ENCODE results near the gene MUC5AC. TPM values are rescaled to one million over a fixed set of nuclear protein-coding genes. Genes with fewer than 3 reads are reported as not detected.
"Not testable (repeated sequence)": the region's sequence is repeated elsewhere in the genome, so short reads cannot be mapped to it uniquely, and the experiment has no call there.

MUC5AC gene
- total RNA-seq, 4 donors from 2014 or later = not detected

GRCh38 chr11:1239596-1240205, 81.9 kb downstream of the MUC5AC start:
- 88% methylated on average over 3 to 23 of the region's 23 CpGs for WGBS, 2 donors (ENCODE audit: low coverage in 1 of 2)
- no peaks in the 10 kb centered on the region for H3K36me3 ChIP-seq
- H3K27ac ChIP-seq = no peak overlapping the region
- intact Hi-C loops (cut with DNase I; ENCODE audit: low total_unique reads) = no loop called here
- TF ChIP-seq, protein P1, sequence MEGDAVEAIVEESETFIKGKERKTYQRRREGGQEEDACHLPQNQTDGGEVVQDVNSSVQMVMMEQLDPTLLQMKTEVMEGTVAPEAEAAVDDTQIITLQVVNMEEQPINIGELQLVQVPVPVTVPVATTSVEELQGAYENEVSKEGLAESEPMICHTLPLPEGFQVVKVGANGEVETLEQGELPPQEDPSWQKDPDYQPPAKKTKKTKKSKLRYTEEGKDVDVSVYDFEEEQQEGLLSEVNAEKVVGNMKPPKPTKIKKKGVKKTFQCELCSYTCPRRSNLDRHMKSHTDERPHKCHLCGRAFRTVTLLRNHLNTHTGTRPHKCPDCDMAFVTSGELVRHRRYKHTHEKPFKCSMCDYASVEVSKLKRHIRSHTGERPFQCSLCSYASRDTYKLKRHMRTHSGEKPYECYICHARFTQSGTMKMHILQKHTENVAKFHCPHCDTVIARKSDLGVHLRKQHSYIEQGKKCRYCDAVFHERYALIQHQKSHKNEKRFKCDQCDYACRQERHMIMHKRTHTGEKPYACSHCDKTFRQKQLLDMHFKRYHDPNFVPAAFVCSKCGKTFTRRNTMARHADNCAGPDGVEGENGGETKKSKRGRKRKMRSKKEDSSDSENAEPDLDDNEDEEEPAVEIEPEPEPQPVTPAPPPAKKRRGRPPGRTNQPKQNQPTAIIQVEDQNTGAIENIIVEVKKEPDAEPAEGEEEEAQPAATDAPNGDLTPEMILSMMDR (IDR thresholded peaks at IDR 0.05) = no peak
- no peaks in the 10 kb centered on the region for H3K9me3 ChIP-seq
- no peak overlapping the region for H3K4me3 ChIP-seq
- peaks cover 0 to 23% (median 18%) of the 10 kb centered on the region in 4 donors for H3K4me1 ChIP-seq
- no peak for DNase-seq
- H3K27me3 ChIP-seq = no peaks in the 10 kb centered on the region
- in situ Hi-C loops (cut with MboI; ENCODE audit: low pct_ligation_motif_present in 1 of 4, low pct_unique_long_range_greater_than_20kb in 1 of 4, low sequenced_read_pairs in 3 of 4) = no loop called here

- DNase-seq = no peak
- in situ Hi-C loops (cut with MboI; ENCODE audit: low pct_ligation_motif_present in 1 of 4, low pct_unique_long_range_greater_than_20kb in 1 of 4, low sequenced_read_pairs in 3 of 4) (no loop called here), intact Hi-C loops (cut with DNase I; ENCODE audit: low total_unique reads) (no loop called here)
- Histone ChIP-seq H3K36me3 (no peaks in the 10 kb centered on the region), H3K27ac (no peak overlapping the region), H3K27me3 (no peaks in the 10 kb centered on the region), H3K9me3 (no peaks in the 10 kb centered on the region), H3K4me1 (peaks cover 0 to 23% (median 18%) of the 10 kb centered on the region in 4 donors), H3K4me3 (no peak overlapping the region)
- TF ChIP-seq, protein P1 (IDR thresholded peaks at IDR 0.05) = no peak
- TF ChIP-seq POLR2A (IDR thresholded peaks at IDR 0.05) (no peak), POLR2AphosphoS5 (IDR thresholded peaks at IDR 0.05) (no peak), EP300 (IDR thresholded peaks at IDR 0.05; ENCODE audit: low read depth) (no peak)
- WGBS, 2 donors (ENCODE audit: low coverage in 1 of 2) = 96% methylated on average over 25 of the region's 25 CpGs; no CpG with 5 or more reads in 1 of the 2 donors
Observed at GRCh38 chr11:1240771-1241170, 83.0 kb downstream of the MUC5AC start.

- no peaks in the 10 kb centered on the region for H3K36me3 ChIP-seq
- no peak overlapping the region for H3K4me3 ChIP-seq
- H3K27me3 ChIP-seq = no peaks in the 10 kb centered on the region
- no peaks in the 10 kb centered on the region for H3K9me3 ChIP-seq
- no peak overlapping the region for H3K27ac ChIP-seq
- 97% methylated on average over 20 of the region's 20 CpGs; no CpG with 5 or more reads in 1 of the 2 donors for WGBS, 2 donors (ENCODE audit: low coverage in 1 of 2)
- peaks cover 0 to 13% (median 12%) of the 10 kb centered on the region in 4 donors for H3K4me1 ChIP-seq
- intact Hi-C loops (cut with DNase I; ENCODE audit: low total_unique reads) = no loop called here
- TF ChIP-seq POLR2A (IDR thresholded peaks at IDR 0.05) (no peak), POLR2AphosphoS5 (IDR thresholded peaks at IDR 0.05) (no peak), EP300 (IDR thresholded peaks at IDR 0.05; ENCODE audit: low read depth) (no peak)
- TF ChIP-seq, protein P1 (IDR thresholded peaks at IDR 0.05) = no peak
- in situ Hi-C loops (cut with MboI; ENCODE audit: low pct_ligation_motif_present in 1 of 4, low pct_unique_long_range_greater_than_20kb in 1 of 4, low sequenced_read_pairs in 3 of 4) = no loop called here
- DNase-seq = no peak
Observed at GRCh38 chr11:1241706-1242105, 84.0 kb downstream of the MUC5AC start.

DNA sequence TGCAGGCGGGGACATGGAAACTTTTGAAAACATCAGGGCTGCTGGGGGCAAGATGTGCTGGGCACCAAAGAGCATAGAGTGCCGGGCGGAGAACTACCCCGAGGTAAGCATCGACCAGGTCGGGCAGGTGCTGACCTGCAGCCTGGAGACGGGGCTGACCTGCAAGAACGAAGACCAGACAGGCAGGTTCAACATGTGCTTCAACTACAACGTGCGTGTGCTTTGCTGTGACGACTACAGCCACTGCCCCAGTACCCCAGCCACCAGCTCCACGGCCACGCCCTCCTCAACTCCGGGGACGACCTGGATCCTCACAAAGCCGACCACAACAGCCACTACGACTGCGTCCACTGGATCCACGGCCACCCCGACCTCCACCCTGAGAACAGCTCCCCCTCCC, 84.5 kb downstream of the MUC5AC start:
- DNase-seq = no peak
- Histone ChIP-seq H3K4me1 (peaks cover 0 to 7% (median 7%) of the 10 kb centered on the region in 4 donors), H3K4me3 (no peak overlapping the region), H3K36me3 (no peaks in the 10 kb centered on the region), H3K27me3 (no peaks in the 10 kb centered on the region), H3K27ac (peak overlapping the region in 1 of 4 donors; percentile 17), H3K9me3 (no peaks in the 10 kb centered on the region)
- intact Hi-C loops (cut with DNase I; ENCODE audit: low total_unique reads) = no loop called here
- in situ Hi-C loops (cut with MboI; ENCODE audit: low pct_ligation_motif_present in 1 of 4, low pct_unique_long_range_greater_than_20kb in 1 of 4, low sequenced_read_pairs in 3 of 4) = no loop called here
- TF ChIP-seq POLR2AphosphoS5 (IDR thresholded peaks at IDR 0.05) (no peak), EP300 (IDR thresholded peaks at IDR 0.05; ENCODE audit: low read depth) (no peak), POLR2A (IDR thresholded peaks at IDR 0.05) (no peak)
- TF ChIP-seq, protein P1 (IDR thresholded peaks at IDR 0.05) = no peak
- 94% methylated on average over 20 of the region's 20 CpGs; no CpG with 5 or more reads in 1 of the 2 donors for WGBS, 2 donors (ENCODE audit: low coverage in 1 of 2)

- intact Hi-C loops (cut with DNase I; ENCODE audit: low total_unique reads); H3K36me3 ChIP-seq; in situ Hi-C loops (cut with MboI; ENCODE audit: low pct_ligation_motif_present in 1 of 4, low pct_unique_long_range_greater_than_20kb in 1 of 4, low sequenced_read_pairs in 3 of 4); H3K9me3 ChIP-seq; DNase-seq; H3K4me1 ChIP-seq; H3K4me3 ChIP-seq; H3K27me3 ChIP-seq: not testable (repeated sequence)
- WGBS, 2 donors (ENCODE audit: low coverage in 1 of 2) = 78% methylated on average over 7 of the region's 11 CpGs; no CpG with 5 or more reads in 1 of the 2 donors
- H3K27ac ChIP-seq = peak overlapping the region in 1 of 4 donors; percentile 17
Observed at GRCh38 chr11:1242751-1243150, 85.0 kb downstream of the MUC5AC start.

GRCh38 chr11:1243521-1243920, 85.8 kb downstream of the MUC5AC start:
- in situ Hi-C loops (cut with MboI; ENCODE audit: low pct_ligation_motif_present in 1 of 4, low pct_unique_long_range_greater_than_20kb in 1 of 4, low sequenced_read_pairs in 3 of 4); intact Hi-C loops (cut with DNase I; ENCODE audit: low total_unique reads): not testable (repeated sequence)

GRCh38 chr11:1244557-1244956, 86.8 kb downstream of the MUC5AC start:
- H3K27me3 ChIP-seq; in situ Hi-C loops (cut with MboI; ENCODE audit: low pct_ligation_motif_present in 1 of 4, low pct_unique_long_range_greater_than_20kb in 1 of 4, low sequenced_read_pairs in 3 of 4); H3K9me3 ChIP-seq; H3K27ac ChIP-seq; intact Hi-C loops (cut with DNase I; ENCODE audit: low total_unique reads); H3K4me3 ChIP-seq; H3K36me3 ChIP-seq; H3K4me1 ChIP-seq; DNase-seq: not testable (repeated sequence)
- WGBS, 2 donors (ENCODE audit: low coverage in 1 of 2) = 89 to 100% methylated on average over 1 to 9 of the region's 9 CpGs

More at GRCh38 chr11:1243521-1243920, 85.8 kb downstream of the MUC5AC start:
- DNase-seq, H3K36me3 ChIP-seq, H3K27ac ChIP-seq, H3K4me3 ChIP-seq, H3K4me1 ChIP-seq, H3K27me3 ChIP-seq, H3K9me3 ChIP-seq: not testable (repeated sequence)
- WGBS, 2 donors (ENCODE audit: low coverage in 1 of 2) = 96% methylated on average over 8 of the region's 18 CpGs; no CpG with 5 or more reads in 1 of the 2 donors

Data from transverse colon (tissue), 4 donors.